K562 (cell line): ENCODE results near the gene SHBG. TPM values are rescaled to one million over a fixed set of nuclear protein-coding genes. Genes with fewer than 3 reads are reported as not detected.
A peak's percentile ranks its signal among the peaks of the same experiment; 100 is the strongest.

Source experiments
- BRCA1 ChIP-seq, 2 experiments: fragments of 450-650 bp in 1 of 2; sonication (generic) in 1 of 2; formaldehyde crosslinking in 1 of 2; IDR thresholded peaks; 2 replicates each; pipeline versions ENCODE4 v1.5.0 to v1.6.1; 2017 to 2020; ENCODE audit warnings: mild to moderate bottlenecking in 1 of 2, missing genetic modification reagents in 1 of 2
- MAFG ChIP-seq: fragments of 450-650 bp; conservative IDR thresholded peaks from 2 replicates; pipeline ENCODE4 v1.6.1; 2016; ENCODE audit warnings: missing genetic modification characterization, missing compliant biosample characterization
- PML ChIP-seq: IDR thresholded peaks from 2 replicates; pipeline ENCODE4 v1.6.1; 2012; ENCODE audit warnings: low read length, inconsistent platforms
- PRMT5 ChIP-seq: sonication (generic); formaldehyde crosslinking; IDR thresholded peaks from 2 replicates; pipeline ENCODE4 v1.5.0; 2020; ENCODE audit warnings: missing genetic modification reagents
- SMARCC2 ChIP-seq: fragments of 450-650 bp; IDR thresholded peaks from 2 replicates; pipeline ENCODE4 v1.6.1; 2017; ENCODE audit warnings: antibody characterized with exemption, moderate library complexity, mild to moderate bottlenecking, low read depth
- TAL1 ChIP-seq: fragments of 450-650 bp; IDR thresholded peaks from 2 replicates; pipeline ENCODE4 v1.6.1; 2016; ENCODE audit warnings: mild to moderate bottlenecking
- TCF3 ChIP-seq: sonication (generic); formaldehyde crosslinking; IDR thresholded peaks from 2 replicates; pipeline ENCODE4 v1.4.0; 2020; ENCODE audit warnings: mild to moderate bottlenecking, missing genetic modification reagents
- TFAP4 ChIP-seq: sonication (generic); formaldehyde crosslinking; IDR thresholded peaks from 2 replicates; pipeline ENCODE4 v1.8.0; 2022; ENCODE audit warnings: missing genetic modification reagents, mild to moderate bottlenecking, moderate library complexity, borderline replicate concordance
- THRAP3 ChIP-seq: fragments of 450-650 bp; IDR thresholded peaks from 2 replicates; pipeline ENCODE4 v1.6.1; 2016; ENCODE audit warnings: mild to moderate bottlenecking, inconsistent platforms, borderline replicate concordance
- ZNF133 ChIP-seq: fragments of 250-450 bp; sonication (Bioruptor Pico); IDR thresholded peaks from 2 replicates; pipeline ENCODE4 v1.4.0; 2020; ENCODE audit warnings: mild to moderate bottlenecking
- ZNF140 ChIP-seq: fragments of 250-450 bp; sonication (Bioruptor Pico); IDR thresholded peaks from 2 replicates; pipeline ENCODE4 v1.8.0; 2021; ENCODE audit warnings: moderate library complexity, mild to moderate bottlenecking, inconsistent platforms
- ZNF436 ChIP-seq: fragments of 250-450, 450-650 bp; sonication (Bioruptor Pico); formaldehyde crosslinking; IDR thresholded peaks from 2 replicates; pipeline ENCODE4 v1.7.0; 2020; ENCODE audit warnings: mild to moderate bottlenecking
- ZNF696 ChIP-seq: fragments of 250-450 bp; sonication (Bioruptor Pico); conservative IDR thresholded peaks from 2 replicates; pipeline ENCODE4 v1.4.0; 2020; ENCODE audit warnings: mild to moderate bottlenecking, moderate library complexity
- ZNF785 ChIP-seq: fragments of 250-450 bp; sonication (Bioruptor Pico); IDR thresholded peaks from 2 replicates; pipeline ENCODE4 v1.4.0; 2020; ENCODE audit warnings: mild to moderate bottlenecking
- polyA plus RNA-seq, 8 experiments: library from polyadenylated mRNA; depleted of rRNA in 4 of 8; stranded (reverse) in 5 of 8; unstranded in 3 of 8; fragments of >200 nt; fragmentation: Nextera tagmentation in 2 of 8; fragmentation: Illumina TruSeq in 1 of 8; extraction: Ambion mirVana in 2 of 8; extraction: Trizol in 1 of 8; gene quantifications; 2 replicates each; pipeline versions ENCODE4 v1.2.1 to v1.2.3, GENCODE V29; 2011 to 2014; ENCODE audit warnings: inconsistent platforms in 1 of 8, missing spikeins in 1 of 8
- total RNA-seq, 7 experiments: library from RNA; depleted of rRNA in 6 of 7; stranded (reverse); fragments of >200 nt in 6 of 7; fragmentation: Illumina TruSeq in 2 of 7; extraction: Trizol in 2 of 7; gene quantifications; 2 replicates each; pipeline versions ENCODE4 v1.2.1 to v1.2.3, GENCODE V29; 2011 to 2021; ENCODE audit warnings: low replicate concordance in 1 of 7
- TF ChIP-seq, protein P1 (sequence below): fragments of 450-650 bp; IDR thresholded peaks from 2 replicates; pipeline ENCODE4 v1.6.1; 2016; ENCODE audit warnings: mild to moderate bottlenecking, moderate library complexity

Gene SHBG
- total and polyA plus RNA-seq, 9 of the 15 experiments (the other 6 are each of a cell fraction or from before 2014, with no cell fraction given), result not detected

DNA sequence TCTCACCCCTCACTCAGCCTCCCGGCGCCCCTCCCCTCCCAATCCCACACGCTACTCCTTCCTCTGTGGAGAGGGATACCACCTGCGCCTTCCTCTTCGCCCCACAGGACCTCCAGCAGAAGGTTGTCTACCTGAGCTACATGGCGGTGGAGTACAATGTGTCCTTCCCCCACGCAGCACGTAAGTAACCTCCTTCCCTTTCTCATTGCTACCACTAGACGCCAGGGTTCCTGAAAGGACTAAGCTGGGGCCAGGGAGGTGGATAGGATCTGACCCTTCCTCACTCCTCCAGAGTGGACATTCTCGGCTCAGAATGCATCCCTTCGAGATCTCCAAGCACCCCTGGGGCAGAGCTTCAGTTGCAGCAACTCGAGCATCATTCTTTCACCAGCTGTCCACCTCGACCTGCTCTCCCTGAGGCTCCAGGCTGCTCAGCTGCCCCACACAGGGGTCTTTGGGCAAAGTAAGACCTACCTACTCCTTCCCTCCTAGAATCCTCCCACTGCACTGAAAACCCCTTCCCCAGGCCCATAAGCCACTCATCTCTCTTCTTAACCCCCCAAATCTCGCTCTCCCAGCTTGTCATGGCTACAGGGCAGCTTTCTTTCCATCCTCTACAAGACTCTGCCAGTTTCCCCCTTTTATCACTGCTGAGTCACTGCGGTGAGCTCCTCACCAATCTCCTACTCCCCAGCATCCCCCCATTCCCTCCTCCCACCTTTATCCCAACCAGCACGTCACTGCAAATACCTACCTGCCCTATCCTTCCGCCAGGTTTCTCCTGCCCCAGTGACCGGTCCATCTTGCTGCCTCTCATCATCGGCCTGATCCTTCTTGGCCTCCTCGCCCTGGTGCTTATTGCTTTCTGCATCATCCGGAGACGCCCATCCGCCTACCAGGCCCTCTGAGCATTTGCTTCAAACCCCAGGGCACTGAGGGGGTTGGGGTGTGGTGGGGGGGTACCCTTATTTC is 49.0 kb upstream of the SHBG start (continued):
- TF ChIP-seq, protein P1, sequence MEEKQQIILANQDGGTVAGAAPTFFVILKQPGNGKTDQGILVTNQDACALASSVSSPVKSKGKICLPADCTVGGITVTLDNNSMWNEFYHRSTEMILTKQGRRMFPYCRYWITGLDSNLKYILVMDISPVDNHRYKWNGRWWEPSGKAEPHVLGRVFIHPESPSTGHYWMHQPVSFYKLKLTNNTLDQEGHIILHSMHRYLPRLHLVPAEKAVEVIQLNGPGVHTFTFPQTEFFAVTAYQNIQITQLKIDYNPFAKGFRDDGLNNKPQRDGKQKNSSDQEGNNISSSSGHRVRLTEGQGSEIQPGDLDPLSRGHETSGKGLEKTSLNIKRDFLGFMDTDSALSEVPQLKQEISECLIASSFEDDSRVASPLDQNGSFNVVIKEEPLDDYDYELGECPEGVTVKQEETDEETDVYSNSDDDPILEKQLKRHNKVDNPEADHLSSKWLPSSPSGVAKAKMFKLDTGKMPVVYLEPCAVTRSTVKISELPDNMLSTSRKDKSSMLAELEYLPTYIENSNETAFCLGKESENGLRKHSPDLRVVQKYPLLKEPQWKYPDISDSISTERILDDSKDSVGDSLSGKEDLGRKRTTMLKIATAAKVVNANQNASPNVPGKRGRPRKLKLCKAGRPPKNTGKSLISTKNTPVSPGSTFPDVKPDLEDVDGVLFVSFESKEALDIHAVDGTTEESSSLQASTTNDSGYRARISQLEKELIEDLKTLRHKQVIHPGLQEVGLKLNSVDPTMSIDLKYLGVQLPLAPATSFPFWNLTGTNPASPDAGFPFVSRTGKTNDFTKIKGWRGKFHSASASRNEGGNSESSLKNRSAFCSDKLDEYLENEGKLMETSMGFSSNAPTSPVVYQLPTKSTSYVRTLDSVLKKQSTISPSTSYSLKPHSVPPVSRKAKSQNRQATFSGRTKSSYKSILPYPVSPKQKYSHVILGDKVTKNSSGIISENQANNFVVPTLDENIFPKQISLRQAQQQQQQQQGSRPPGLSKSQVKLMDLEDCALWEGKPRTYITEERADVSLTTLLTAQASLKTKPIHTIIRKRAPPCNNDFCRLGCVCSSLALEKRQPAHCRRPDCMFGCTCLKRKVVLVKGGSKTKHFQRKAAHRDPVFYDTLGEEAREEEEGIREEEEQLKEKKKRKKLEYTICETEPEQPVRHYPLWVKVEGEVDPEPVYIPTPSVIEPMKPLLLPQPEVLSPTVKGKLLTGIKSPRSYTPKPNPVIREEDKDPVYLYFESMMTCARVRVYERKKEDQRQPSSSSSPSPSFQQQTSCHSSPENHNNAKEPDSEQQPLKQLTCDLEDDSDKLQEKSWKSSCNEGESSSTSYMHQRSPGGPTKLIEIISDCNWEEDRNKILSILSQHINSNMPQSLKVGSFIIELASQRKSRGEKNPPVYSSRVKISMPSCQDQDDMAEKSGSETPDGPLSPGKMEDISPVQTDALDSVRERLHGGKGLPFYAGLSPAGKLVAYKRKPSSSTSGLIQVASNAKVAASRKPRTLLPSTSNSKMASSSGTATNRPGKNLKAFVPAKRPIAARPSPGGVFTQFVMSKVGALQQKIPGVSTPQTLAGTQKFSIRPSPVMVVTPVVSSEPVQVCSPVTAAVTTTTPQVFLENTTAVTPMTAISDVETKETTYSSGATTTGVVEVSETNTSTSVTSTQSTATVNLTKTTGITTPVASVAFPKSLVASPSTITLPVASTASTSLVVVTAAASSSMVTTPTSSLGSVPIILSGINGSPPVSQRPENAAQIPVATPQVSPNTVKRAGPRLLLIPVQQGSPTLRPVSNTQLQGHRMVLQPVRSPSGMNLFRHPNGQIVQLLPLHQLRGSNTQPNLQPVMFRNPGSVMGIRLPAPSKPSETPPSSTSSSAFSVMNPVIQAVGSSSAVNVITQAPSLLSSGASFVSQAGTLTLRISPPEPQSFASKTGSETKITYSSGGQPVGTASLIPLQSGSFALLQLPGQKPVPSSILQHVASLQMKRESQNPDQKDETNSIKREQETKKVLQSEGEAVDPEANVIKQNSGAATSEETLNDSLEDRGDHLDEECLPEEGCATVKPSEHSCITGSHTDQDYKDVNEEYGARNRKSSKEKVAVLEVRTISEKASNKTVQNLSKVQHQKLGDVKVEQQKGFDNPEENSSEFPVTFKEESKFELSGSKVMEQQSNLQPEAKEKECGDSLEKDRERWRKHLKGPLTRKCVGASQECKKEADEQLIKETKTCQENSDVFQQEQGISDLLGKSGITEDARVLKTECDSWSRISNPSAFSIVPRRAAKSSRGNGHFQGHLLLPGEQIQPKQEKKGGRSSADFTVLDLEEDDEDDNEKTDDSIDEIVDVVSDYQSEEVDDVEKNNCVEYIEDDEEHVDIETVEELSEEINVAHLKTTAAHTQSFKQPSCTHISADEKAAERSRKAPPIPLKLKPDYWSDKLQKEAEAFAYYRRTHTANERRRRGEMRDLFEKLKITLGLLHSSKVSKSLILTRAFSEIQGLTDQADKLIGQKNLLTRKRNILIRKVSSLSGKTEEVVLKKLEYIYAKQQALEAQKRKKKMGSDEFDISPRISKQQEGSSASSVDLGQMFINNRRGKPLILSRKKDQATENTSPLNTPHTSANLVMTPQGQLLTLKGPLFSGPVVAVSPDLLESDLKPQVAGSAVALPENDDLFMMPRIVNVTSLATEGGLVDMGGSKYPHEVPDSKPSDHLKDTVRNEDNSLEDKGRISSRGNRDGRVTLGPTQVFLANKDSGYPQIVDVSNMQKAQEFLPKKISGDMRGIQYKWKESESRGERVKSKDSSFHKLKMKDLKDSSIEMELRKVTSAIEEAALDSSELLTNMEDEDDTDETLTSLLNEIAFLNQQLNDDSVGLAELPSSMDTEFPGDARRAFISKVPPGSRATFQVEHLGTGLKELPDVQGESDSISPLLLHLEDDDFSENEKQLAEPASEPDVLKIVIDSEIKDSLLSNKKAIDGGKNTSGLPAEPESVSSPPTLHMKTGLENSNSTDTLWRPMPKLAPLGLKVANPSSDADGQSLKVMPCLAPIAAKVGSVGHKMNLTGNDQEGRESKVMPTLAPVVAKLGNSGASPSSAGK, result no peak
- TF ChIP-seq TFAP4 (CRISPR knock-in tag) (no peak), PML (no peak), MAFG (peak; percentile 81), ZNF696 (CRISPR knock-in tag) (no peak), ZNF436 (no peak), ZNF785 (CRISPR knock-in tag) (no peak), BRCA1 (IDR thresholded peaks at IDR 0.05) (no peak), BRCA1 (CRISPR knock-in tag; IDR thresholded peaks at IDR 0.05) (no peak), SMARCC2 (no peak), TCF3 (CRISPR knock-in tag) (peak; percentile 50; the same call in 1 of the 2 replicates), ZNF133 (CRISPR knock-in tag) (no peak), TAL1 (peak; percentile 14; the same call in 1 of the 2 replicates), PRMT5 (CRISPR knock-in tag) (no peak), THRAP3 (no peak), ZNF140 (CRISPR knock-in tag) (no peak)
